Erythroblast (primary cell): ENCODE data around the gene IFNA2.

Experiments used
- GATA1 ChIP-seq: IDR thresholded peaks from 2 replicates; pipeline ENCODE4 v1.6.1; 2011; ENCODE audit warnings: low read depth, mild to moderate bottlenecking, control low read depth, low read length, moderate library complexity
- POLR2A ChIP-seq: IDR thresholded peaks from 2 replicates; pipeline ENCODE4 v1.6.1; 2011; ENCODE audit warnings: mild to moderate bottlenecking, low read length

- TF ChIP-seq POLR2A (no peak), GATA1 (no peak)
Measured at GRCh38 chr9:21399956-21400355, 14.8 kb upstream of the IFNA2 start.
